Prostate gland (tissue), 2 donors: ENCODE results near the gene ARFGEF3.

Experiments used
- CTCF ChIP-seq, 4 experiments: fragments of 200-600 bp in 2 of 4; fragments of 450-650 bp in 2 of 4; sonication (generic) in 2 of 4; IDR thresholded peaks; 1 replicate in 3 of 4; 2 replicates in 1 of 4; pipeline ENCODE4 v1.5.1; 2016 to 2019; ENCODE audit warnings: antibody characterized with exemption in 4 of 4, mild to moderate bottlenecking in 2 of 4, moderate library complexity in 2 of 4
- POLR2A ChIP-seq: fragments of 450-650 bp; IDR thresholded peaks from one replicate; pipeline ENCODE4 v1.6.1; 2016; ENCODE audit warnings: antibody characterized with exemption, mild to moderate bottlenecking

- no peak for TF ChIP-seq CTCF (IDR thresholded peaks at IDR 0.05)
- TF ChIP-seq POLR2A: no peak
Measured at GRCh38 chr6:138119976-138120375, 41.8 kb upstream of the ARFGEF3 start.
